GM12801 (cell line): ENCODE results near the gene RSAD2.

Experiments
- TF ChIP-seq, protein P1 (sequence below): IDR thresholded peaks from one replicate; pipeline ENCODE4 v1.5.1; 2011; ENCODE audit warnings: control low read depth; ENCODE audit not compliant: insufficient read length; ENCODE audit errors: extremely low read depth

RSAD2 gene

DNA sequence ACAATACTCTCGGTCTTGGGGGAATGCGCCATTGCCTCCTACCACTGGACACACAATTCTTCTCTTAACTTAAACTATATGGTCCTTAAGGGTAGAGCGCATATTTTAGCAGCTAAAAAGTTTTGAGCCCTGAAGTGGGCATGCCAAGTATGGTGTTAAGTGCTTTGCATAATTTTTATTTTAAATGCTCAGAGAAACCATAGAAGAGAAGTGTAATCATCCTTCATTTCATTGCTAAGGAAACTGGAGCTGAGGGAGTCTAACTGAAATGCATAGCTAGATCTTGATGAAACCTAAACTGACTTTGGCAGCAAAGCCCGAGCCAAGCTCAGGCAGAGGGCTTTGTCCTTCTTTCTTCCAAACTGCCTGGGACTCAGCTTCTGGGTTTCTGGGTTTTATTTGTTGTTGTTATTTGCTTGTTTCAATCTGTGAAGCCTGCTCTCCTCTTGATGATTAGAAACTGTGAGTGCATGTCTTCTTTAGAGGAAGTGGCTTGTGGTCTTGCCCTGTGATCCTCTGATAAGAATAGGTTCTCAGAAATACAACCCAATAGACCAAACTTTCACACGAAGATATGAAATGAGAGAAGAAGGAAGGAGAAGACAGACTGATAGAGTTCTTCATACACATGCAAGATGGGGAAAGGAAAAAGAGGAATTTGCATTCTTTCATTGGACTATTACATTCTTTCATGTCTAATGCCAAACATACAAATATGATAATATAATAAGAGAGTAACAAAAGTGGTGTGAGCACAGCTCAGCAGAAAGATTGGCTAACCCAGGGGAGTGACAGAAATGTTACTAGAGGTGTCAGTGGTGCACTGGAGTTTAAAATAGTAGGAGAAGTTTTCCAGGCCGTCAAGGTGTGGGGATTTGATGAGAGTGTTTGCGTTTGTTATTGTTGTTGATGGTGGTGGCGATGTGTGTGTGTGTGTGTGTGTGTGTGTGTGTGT lies 32.1 kb downstream of the RSAD2 start:
- TF ChIP-seq, protein P1, sequence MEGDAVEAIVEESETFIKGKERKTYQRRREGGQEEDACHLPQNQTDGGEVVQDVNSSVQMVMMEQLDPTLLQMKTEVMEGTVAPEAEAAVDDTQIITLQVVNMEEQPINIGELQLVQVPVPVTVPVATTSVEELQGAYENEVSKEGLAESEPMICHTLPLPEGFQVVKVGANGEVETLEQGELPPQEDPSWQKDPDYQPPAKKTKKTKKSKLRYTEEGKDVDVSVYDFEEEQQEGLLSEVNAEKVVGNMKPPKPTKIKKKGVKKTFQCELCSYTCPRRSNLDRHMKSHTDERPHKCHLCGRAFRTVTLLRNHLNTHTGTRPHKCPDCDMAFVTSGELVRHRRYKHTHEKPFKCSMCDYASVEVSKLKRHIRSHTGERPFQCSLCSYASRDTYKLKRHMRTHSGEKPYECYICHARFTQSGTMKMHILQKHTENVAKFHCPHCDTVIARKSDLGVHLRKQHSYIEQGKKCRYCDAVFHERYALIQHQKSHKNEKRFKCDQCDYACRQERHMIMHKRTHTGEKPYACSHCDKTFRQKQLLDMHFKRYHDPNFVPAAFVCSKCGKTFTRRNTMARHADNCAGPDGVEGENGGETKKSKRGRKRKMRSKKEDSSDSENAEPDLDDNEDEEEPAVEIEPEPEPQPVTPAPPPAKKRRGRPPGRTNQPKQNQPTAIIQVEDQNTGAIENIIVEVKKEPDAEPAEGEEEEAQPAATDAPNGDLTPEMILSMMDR, result no peak

DNA sequence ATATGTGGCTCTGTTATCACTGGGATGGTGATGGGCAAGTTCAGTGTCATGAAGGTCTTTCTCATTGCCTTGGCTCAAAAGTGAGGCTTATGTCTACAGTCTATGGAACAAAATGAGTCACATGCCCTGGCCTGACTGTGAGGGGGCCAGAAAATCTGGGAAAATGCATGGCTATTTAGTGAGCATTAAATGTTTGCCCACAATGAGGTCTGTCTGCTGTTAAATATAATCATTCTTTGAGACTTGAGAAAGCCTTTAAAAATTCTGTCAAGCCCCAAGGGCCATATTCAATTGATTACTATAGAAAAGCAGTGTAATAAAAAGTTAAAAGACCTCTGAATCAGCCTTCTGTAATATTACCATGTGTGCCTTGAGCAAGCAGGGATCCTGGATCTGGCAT lies 34.1 kb downstream of the RSAD2 start:
- TF ChIP-seq, protein P1, result no peak

DNA sequence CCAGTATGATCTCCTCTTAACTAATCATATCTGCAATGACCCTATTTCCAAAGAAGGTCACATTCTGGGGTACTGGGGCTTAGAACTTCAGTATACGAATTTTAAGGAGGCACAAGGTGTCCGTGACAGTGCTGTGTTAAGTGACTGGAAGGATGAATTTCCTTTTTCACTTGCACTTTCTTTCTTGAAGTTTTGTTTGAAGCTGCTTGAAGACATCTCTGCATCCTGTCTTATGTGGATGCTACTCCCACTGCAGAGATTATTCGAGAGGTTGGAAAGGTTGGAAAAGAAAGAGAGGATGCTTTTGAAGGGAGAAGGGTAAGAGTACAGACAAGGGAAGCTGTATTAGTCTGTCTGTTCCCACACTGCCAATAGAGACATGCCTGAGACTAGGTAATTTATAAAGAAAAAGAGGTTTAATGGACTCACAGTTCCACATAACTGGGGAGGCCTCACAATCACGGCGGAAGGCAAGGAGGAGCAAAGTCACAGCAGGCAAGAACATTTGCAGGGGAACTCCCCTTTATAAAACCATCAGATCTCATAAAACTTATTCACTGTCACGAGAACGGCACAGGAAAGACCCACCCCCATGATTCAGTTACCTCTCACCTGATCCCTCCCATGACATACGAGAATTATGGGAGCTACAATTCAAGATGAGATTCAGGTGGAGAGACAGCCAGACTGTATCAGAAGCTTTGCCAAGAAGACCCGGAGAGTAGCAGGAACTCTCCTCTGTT lies 36.0 kb downstream of the RSAD2 start:
- TF ChIP-seq, protein P1, result no peak

DNA sequence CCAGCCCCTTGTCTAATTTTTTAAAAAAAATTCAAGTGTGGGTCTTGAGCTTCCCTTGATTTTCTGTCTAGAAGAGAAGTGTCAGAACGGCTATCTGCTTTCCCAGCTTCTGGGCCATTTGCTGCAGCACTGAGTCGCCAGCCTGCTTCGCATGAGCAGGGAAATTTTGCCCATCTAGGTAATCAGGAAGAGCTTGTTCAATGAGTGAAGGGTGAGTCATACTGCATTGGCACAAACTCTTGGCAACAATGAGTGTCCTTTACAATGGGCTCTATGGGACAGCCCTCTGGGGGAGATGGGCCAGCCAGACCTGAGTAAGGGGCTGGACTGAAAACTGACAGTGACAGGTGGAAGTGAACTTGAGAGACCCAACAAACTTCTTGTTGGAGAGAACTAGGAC lies 37.3 kb downstream of the RSAD2 start:
- TF ChIP-seq, protein P1, result no peak

- TF ChIP-seq, protein P1, result no peak
Measured at GRCh38 chr2:6915399-6915798, 37.8 kb downstream of the RSAD2 start.

DNA sequence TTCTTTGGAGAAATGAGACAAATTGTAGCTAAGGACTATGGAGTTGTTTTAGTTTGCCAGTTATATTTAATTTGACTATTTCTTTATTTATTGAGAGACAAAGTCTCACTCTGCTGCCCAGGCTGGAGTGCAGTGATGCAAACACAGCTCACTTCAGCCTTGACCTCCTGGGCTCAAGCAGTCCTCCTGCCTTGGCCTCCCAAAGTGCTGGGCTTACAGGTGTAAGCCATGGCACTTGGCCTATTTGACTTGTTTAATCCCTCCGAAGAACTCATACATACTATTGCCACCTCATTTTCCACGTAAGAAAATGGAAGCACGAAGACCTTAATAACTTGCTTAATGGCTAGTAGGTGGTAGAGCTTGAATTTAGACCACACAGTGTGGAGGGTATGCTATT lies 38.6 kb downstream of the RSAD2 start:
- TF ChIP-seq, protein P1, result no peak

- TF ChIP-seq, protein P1, result no peak
Measured at GRCh38 chr2:6916736-6917070, 39.1 kb downstream of the RSAD2 start.
